ENCODE measurements around the gene ATP8A1.

GRCh38 chr4:42466273-42466844 lies 190.5 kb downstream of the ATP8A1 start:
- TF ChIP-seq CREB1 (IDR thresholded peaks at IDR 0.05; ENCODE audit: low read depth) (no peak), MAX (IDR thresholded peaks at IDR 0.05) (no peak), EP300 (IDR thresholded peaks at IDR 0.05; ENCODE audit: borderline replicate concordance) (no peak), NFIC (IDR thresholded peaks at IDR 0.05) (no peak), TAF1 (IDR thresholded peaks at IDR 0.05; ENCODE audit: low read depth) (no peak)
